HCT116 (cell line): ENCODE results near the gene COL28A1. TPM values are rescaled to one million over a fixed set of nuclear protein-coding genes. Genes with fewer than 3 reads are reported as not detected.

Experiments
- ATAC-seq: fragments of 200-7000 bp; cut with Tn5 transposase; 2 replicates; pipeline ENCODE4 v1.9.1; 2020; ENCODE audit warnings: mild to moderate bottlenecking, moderate library complexity
- BruUV-seq: library from RNA; stranded (reverse); fragments of 400-500 nt; replicated peaks from 2 replicates; lab custom pipeline; 2021; lab: Mats Ljungman, UMichigan
- CTCF ChIA-PET: fragments of 300-600 bp; sonication (Branson Sonifier 250); formaldehyde crosslinking; loops from one replicate; lab custom pipeline; 2021; ENCODE audit warnings: antibody characterized with exemption; lab: Charles Lee
- POLR2A ChIA-PET: fragments of 300-600, 350-600 bp; sonication (Branson Sonifier 250); formaldehyde crosslinking; loops from one replicate; lab custom pipeline; 2021; ENCODE audit warnings: antibody characterized with exemption; lab: Charles Lee
- RAD21 ChIA-PET, 2 experiments: fragments of 300-600 bp; sonication (Branson Sonifier 250); formaldehyde crosslinking; loops; one replicate each; lab custom pipeline; 2023; ENCODE audit warnings: low total read pairs in 2 of 2; ENCODE audit not compliant: uncharacterized antibody in 2 of 2, unreplicated experiment in 2 of 2, low non-redundant PET in 1 of 2; lab: Charles Lee
- DNase-seq: peaks from one replicate; pipeline ENCODE4 v3.0.0-alpha.2; 2010; ENCODE audit warnings: low read depth, low spot score
- H2AFZ ChIP-seq: fragments of 200-600 bp; shearing (Covaris generic), sonication (generic); 2 replicates; pipeline ENCODE4 v1.6.1; 2017; ENCODE audit warnings: low read depth, mixed run types, mixed read lengths, antibody characterized with exemption, low read length; ENCODE audit not compliant: poor library complexity, severe bottlenecking
- H3K27ac ChIP-seq: 2 replicates; pipeline ENCODE4 v1.5.1; 2012; ENCODE audit warnings: low read depth, low read length
- H3K27me3 ChIP-seq: fragments of 200-600 bp; sonication (generic); 2 replicates; pipeline ENCODE4 v1.6.1; 2016; ENCODE audit warnings: mixed run types, low read length, mixed read lengths; ENCODE audit not compliant: insufficient read depth
- H3K36me3 ChIP-seq, 2 experiments: fragments of 200-500 bp in 1 of 2; fragments of 200-600 bp in 1 of 2; sonication (Bioruptor generic) in 1 of 2; sonication (generic) in 1 of 2; 2 replicates each; pipeline versions ENCODE4 v1.5.1 to v1.6.1; 2014 to 2016; ENCODE audit warnings: low read length in 2 of 2, inconsistent platforms in 1 of 2, mixed read lengths in 1 of 2, mixed run types in 1 of 2; ENCODE audit not compliant: insufficient read depth in 2 of 2, control insufficient read depth in 1 of 2
- H3K4me1 ChIP-seq, 2 experiments: fragments of 200-600 bp in 1 of 2; sonication (generic) in 1 of 2; 2 replicates each; pipeline versions ENCODE4 v1.5.1 to v1.6.1; 2012 to 2017; ENCODE audit warnings: low read length in 2 of 2, inconsistent platforms in 1 of 2, mild to moderate bottlenecking in 1 of 2, mixed read lengths in 1 of 2, mixed run types in 1 of 2, moderate library complexity in 1 of 2; ENCODE audit not compliant: insufficient read depth in 2 of 2, control insufficient read depth in 1 of 2
- H3K4me2 ChIP-seq: fragments of 200-600 bp; sonication (generic); 2 replicates; pipeline ENCODE4 v1.6.1; 2017; ENCODE audit warnings: mixed run types, low read length, mixed read lengths
- H3K4me3 ChIP-seq, 2 experiments: fragments of 200-600 bp in 1 of 2; sonication (generic) in 1 of 2; replicated peaks in 1 of 2; 2 replicates each; pipeline ENCODE4 v1.5.1; 2011 to 2016; ENCODE audit warnings: low read length in 2 of 2, control low read depth in 1 of 2, low read depth in 1 of 2, mild to moderate bottlenecking in 1 of 2, mixed read lengths in 1 of 2, mixed run types in 1 of 2
- H3K79me2 ChIP-seq: fragments of 200-600 bp; sonication (generic); 2 replicates; pipeline ENCODE4 v1.6.1; 2017; ENCODE audit warnings: mild to moderate bottlenecking, mixed run types, low read length, moderate library complexity, mixed read lengths; ENCODE audit not compliant: insufficient read depth
- H3K9ac ChIP-seq: fragments of 200-600 bp; sonication (generic); 2 replicates; pipeline ENCODE4 v1.6.1; 2016; ENCODE audit warnings: low read length, mixed read lengths
- H3K9me2 ChIP-seq: fragments of 200-600 bp; sonication (generic), shearing (Covaris generic); 2 replicates; pipeline ENCODE4 v1.6.1; 2017; ENCODE audit warnings: mixed run types, mild to moderate bottlenecking, moderate library complexity; ENCODE audit not compliant: insufficient read depth
- H3K9me3 ChIP-seq, 2 experiments: fragments of 200-500 bp in 1 of 2; fragments of 200-600 bp in 1 of 2; sonication (Bioruptor generic) in 1 of 2; sonication (generic) in 1 of 2; 2 replicates each; pipeline ENCODE4 v1.6.1; 2014 to 2017; ENCODE audit warnings: low read length in 2 of 2, mixed read lengths in 2 of 2, inconsistent platforms in 1 of 2, low read depth in 1 of 2, mild to moderate bottlenecking in 1 of 2, mixed run types in 1 of 2, moderate library complexity in 1 of 2; ENCODE audit not compliant: control insufficient read depth in 1 of 2, insufficient read depth in 1 of 2
- H4K20me1 ChIP-seq: fragments of 200-600 bp; sonication (generic), shearing (Covaris generic); 2 replicates; pipeline ENCODE4 v1.6.1; 2017; ENCODE audit warnings: mixed run types, mild to moderate bottlenecking, moderate library complexity; ENCODE audit not compliant: insufficient read depth
- FOSL1 ChIP-seq: IDR thresholded peaks from 2 replicates; pipeline ENCODE4 v1.6.1; 2012; ENCODE audit warnings: low read depth
- JUND ChIP-seq: IDR thresholded peaks from 2 replicates; pipeline ENCODE4 v1.6.1; 2012
- POLR2A ChIP-seq: IDR thresholded peaks from 2 replicates; pipeline ENCODE4 v1.7.0; 2011; ENCODE audit warnings: borderline replicate concordance; ENCODE audit not compliant: insufficient read depth, insufficient read length; ENCODE audit errors: extremely low read depth
- SIN3A ChIP-seq: IDR thresholded peaks from 2 replicates; pipeline ENCODE4 v1.6.1; 2012; ENCODE audit warnings: low read depth
- SP1 ChIP-seq: IDR thresholded peaks from 2 replicates; pipeline ENCODE4 v1.6.1; 2012; ENCODE audit warnings: low read depth
- YY1 ChIP-seq: IDR thresholded peaks from 2 replicates; pipeline ENCODE4 v1.6.1; 2011; ENCODE audit warnings: low read length, low read depth, moderate library complexity, mild to moderate bottlenecking; ENCODE audit not compliant: insufficient replicate concordance; ENCODE audit errors: extremely low read depth
- intact Hi-C: fragments of 100-400 bp; cut with micrococcal nuclease; formaldehyde crosslinking; loops from 2 replicates; pipeline ENCODE4 v1.10.0; 2022
- total RNA-seq: library from RNA; stranded (reverse); gene quantifications from one replicate; pipeline ENCODE4 v1.2.1, GENCODE V29; 2021; ENCODE audit not compliant: unreplicated experiment
- TF ChIP-seq, protein P1 (sequence below): IDR thresholded peaks from 2 replicates; pipeline ENCODE4 v1.6.1; 2011; ENCODE audit warnings: mild to moderate bottlenecking, low read length, moderate library complexity; ENCODE audit not compliant: insufficient replicate concordance; ENCODE audit errors: extremely low read depth
- TF ChIP-seq, protein P2 (sequence below): IDR thresholded peaks from 2 replicates; pipeline ENCODE4 v1.6.1; 2012
- TF ChIP-seq, protein P3 (sequence below): IDR thresholded peaks from 2 replicates; pipeline ENCODE4 v1.6.1; 2012; ENCODE audit warnings: low read depth

The COL28A1 gene
- total RNA-seq, 1 experiment from 2014 or later: 0.12 TPM

DNA sequence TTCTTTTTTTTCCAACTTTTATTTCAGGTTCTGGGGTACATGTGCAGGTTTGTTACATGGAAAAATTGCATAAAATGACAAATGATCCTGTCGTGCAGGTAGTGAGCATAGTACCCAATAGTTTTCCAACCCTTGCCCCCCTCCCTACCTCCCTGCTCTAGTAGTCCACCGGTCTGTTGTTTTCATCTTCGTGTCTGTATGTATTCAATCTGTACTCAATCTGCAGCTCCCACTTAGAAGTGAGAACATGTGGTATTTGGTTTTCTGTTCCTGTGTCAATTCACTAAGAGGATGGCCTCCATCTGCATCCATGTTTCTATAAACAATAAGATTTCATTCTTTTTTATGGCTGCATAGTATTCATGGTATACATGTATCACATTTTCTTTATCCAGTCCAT is 202.1 kb downstream of the COL28A1 start:
- Histone ChIP-seq H3K36me3 (no peaks in the 10 kb centered on the region), H3K4me3 (no peak overlapping the region), H3K9ac (no peak overlapping the region), H3K4me1 (no peaks in the 10 kb centered on the region), H2AFZ (no peak overlapping the region), H3K27ac (no peak overlapping the region), H3K4me2 (no peak overlapping the region), H3K9me3 (no peaks in the 10 kb centered on the region), H4K20me1 (no peaks in the 10 kb centered on the region), H3K27me3 (no peaks in the 10 kb centered on the region), H3K79me2 (no peaks in the 10 kb centered on the region), H3K9me2 (no peaks in the 10 kb centered on the region)
- POLR2A ChIA-PET: no interaction called here
- TF ChIP-seq SP1 (no peak), YY1 (no peak), JUND (no peak), POLR2A (no peak), SIN3A (no peak), FOSL1 (no peak)
- TF ChIP-seq, protein P1, sequence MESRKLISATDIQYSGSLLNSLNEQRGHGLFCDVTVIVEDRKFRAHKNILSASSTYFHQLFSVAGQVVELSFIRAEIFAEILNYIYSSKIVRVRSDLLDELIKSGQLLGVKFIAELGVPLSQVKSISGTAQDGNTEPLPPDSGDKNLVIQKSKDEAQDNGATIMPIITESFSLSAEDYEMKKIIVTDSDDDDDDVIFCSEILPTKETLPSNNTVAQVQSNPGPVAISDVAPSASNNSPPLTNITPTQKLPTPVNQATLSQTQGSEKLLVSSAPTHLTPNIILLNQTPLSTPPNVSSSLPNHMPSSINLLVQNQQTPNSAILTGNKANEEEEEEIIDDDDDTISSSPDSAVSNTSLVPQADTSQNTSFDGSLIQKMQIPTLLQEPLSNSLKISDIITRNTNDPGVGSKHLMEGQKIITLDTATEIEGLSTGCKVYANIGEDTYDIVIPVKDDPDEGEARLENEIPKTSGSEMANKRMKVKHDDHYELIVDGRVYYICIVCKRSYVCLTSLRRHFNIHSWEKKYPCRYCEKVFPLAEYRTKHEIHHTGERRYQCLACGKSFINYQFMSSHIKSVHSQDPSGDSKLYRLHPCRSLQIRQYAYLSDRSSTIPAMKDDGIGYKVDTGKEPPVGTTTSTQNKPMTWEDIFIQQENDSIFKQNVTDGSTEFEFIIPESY: no peak
- TF ChIP-seq, protein P2, sequence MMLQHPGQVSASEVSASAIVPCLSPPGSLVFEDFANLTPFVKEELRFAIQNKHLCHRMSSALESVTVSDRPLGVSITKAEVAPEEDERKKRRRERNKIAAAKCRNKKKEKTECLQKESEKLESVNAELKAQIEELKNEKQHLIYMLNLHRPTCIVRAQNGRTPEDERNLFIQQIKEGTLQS: no peak
- TF ChIP-seq, protein P3, sequence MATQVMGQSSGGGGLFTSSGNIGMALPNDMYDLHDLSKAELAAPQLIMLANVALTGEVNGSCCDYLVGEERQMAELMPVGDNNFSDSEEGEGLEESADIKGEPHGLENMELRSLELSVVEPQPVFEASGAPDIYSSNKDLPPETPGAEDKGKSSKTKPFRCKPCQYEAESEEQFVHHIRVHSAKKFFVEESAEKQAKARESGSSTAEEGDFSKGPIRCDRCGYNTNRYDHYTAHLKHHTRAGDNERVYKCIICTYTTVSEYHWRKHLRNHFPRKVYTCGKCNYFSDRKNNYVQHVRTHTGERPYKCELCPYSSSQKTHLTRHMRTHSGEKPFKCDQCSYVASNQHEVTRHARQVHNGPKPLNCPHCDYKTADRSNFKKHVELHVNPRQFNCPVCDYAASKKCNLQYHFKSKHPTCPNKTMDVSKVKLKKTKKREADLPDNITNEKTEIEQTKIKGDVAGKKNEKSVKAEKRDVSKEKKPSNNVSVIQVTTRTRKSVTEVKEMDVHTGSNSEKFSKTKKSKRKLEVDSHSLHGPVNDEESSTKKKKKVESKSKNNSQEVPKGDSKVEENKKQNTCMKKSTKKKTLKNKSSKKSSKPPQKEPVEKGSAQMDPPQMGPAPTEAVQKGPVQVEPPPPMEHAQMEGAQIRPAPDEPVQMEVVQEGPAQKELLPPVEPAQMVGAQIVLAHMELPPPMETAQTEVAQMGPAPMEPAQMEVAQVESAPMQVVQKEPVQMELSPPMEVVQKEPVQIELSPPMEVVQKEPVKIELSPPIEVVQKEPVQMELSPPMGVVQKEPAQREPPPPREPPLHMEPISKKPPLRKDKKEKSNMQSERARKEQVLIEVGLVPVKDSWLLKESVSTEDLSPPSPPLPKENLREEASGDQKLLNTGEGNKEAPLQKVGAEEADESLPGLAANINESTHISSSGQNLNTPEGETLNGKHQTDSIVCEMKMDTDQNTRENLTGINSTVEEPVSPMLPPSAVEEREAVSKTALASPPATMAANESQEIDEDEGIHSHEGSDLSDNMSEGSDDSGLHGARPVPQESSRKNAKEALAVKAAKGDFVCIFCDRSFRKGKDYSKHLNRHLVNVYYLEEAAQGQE: no peak
- no TSS peak for BruUV-seq
- CTCF ChIA-PET: no interaction called here
- RAD21 ChIA-PET: no interaction called here
- DNase-seq (no peak), ATAC-seq (no peak)
- intact Hi-C loops: no loop called here
